Hematopoietic multipotent progenitor cell (in vitro differentiated cells): ENCODE measurements around the gene ADAMTSL1. TPM values are rescaled to one million over a fixed set of nuclear protein-coding genes. Genes with fewer than 3 reads are reported as not detected.

Experiments used
- small RNA-seq: library from RNA; depleted of rRNA; stranded (forward); fragments of <200 nt; gene quantifications from one replicate; pipeline ENCODE3, GENCODE V24; 2012
- total RNA-seq: library from RNA; depleted of rRNA; stranded (reverse); fragments of >200 nt; gene quantifications from one replicate; pipeline ENCODE4 v1.2.3, GENCODE V29; 2012

The ADAMTSL1 gene
- total RNA-seq, 1 donor = under 0.01 TPM

Small RNAs within 50 kb of the gene (small RNA-seq; reads per million reads assigned to genes)
- gene MIR3152 = not detected
